Panc1 (cell line): ENCODE results near the gene NDUFC2. TPM values are rescaled to one million over a fixed set of nuclear protein-coding genes. Genes with fewer than 3 reads are reported as not detected.
A peak's percentile ranks its signal among the peaks of the same experiment; 100 is the strongest.

ENCODE experiments used
- ATAC-seq: fragments of 200-7000 bp; cut with Tn5 transposase; 2 replicates; pipeline ENCODE4 v1.9.1; 2020; ENCODE audit warnings: mild to moderate bottlenecking, moderate library complexity
- BruUV-seq: library from RNA; stranded (reverse); fragments of 400-500 nt; replicated peaks from 2 replicates; lab custom pipeline; 2021; lab: Mats Ljungman, UMichigan
- CTCF ChIA-PET: fragments of 300-600 bp; sonication (Branson Sonifier 250); formaldehyde crosslinking; loops from one replicate; lab custom pipeline; 2022; ENCODE audit warnings: antibody characterized with exemption; lab: Charles Lee
- POLR2A ChIA-PET: fragments of 300-600 bp; sonication (Branson Sonifier 250); formaldehyde crosslinking; loops from one replicate; lab custom pipeline; 2022; ENCODE audit warnings: antibody characterized with exemption; lab: Charles Lee
- DNase-seq: peaks from one replicate; pipeline ENCODE4 v3.0.0-alpha.2; 2010; ENCODE audit warnings: low read depth, low spot score
- H3K27ac ChIP-seq: 2 replicates; pipeline ENCODE4 v1.5.1; 2011; ENCODE audit warnings: mild to moderate bottlenecking, low read length, inconsistent platforms
- H3K27me3 ChIP-seq: fragments of 200-500 bp; sonication (Bioruptor generic); 2 replicates; pipeline ENCODE4 v1.6.0; 2014; ENCODE audit warnings: low read length, inconsistent platforms; ENCODE audit not compliant: control insufficient read depth, insufficient read depth
- H3K36me3 ChIP-seq: fragments of 200-500 bp; sonication (Bioruptor generic); 2 replicates; pipeline ENCODE4 v1.5.1; 2014; ENCODE audit warnings: inconsistent platforms, mild to moderate bottlenecking, low read length, moderate library complexity; ENCODE audit not compliant: control insufficient read depth, insufficient read depth
- H3K4me1 ChIP-seq: 2 replicates; pipeline ENCODE4 v1.5.1; 2011; ENCODE audit warnings: inconsistent platforms, mild to moderate bottlenecking, low read length, moderate library complexity; ENCODE audit not compliant: control insufficient read depth, insufficient read depth
- H3K4me3 ChIP-seq, 2 experiments: 2 replicates each; pipeline ENCODE4 v1.5.1; 2011 to 2012; ENCODE audit warnings: low read depth in 2 of 2, low read length in 2 of 2, mild to moderate bottlenecking in 2 of 2, inconsistent platforms in 1 of 2, moderate library complexity in 1 of 2
- H3K9me3 ChIP-seq: fragments of 200-500 bp; sonication (Bioruptor generic); 2 replicates; pipeline ENCODE4 v1.5.1; 2014; ENCODE audit warnings: low read depth, mild to moderate bottlenecking, inconsistent platforms, low read length, moderate library complexity; ENCODE audit not compliant: control insufficient read depth, insufficient read depth
- POLR2AphosphoS5 ChIP-seq: IDR thresholded peaks from 2 replicates; pipeline ENCODE4 v1.6.1; 2012; ENCODE audit warnings: mild to moderate bottlenecking, low read depth, low read length, moderate library complexity
- REST ChIP-seq, 2 experiments: IDR thresholded peaks; 2 replicates each; pipeline ENCODE4 v1.6.1; 2011 to 2012; ENCODE audit warnings: low read depth in 2 of 2, control low read depth in 1 of 2, low read length in 1 of 2, mild to moderate bottlenecking in 1 of 2, moderate library complexity in 1 of 2; ENCODE audit not compliant: insufficient read depth in 1 of 2
- SIN3A ChIP-seq: IDR thresholded peaks from 2 replicates; pipeline ENCODE4 v1.6.1; 2012; ENCODE audit warnings: low read depth, mild to moderate bottlenecking, low read length, moderate library complexity, borderline replicate concordance; ENCODE audit not compliant: insufficient read depth
- TCF7L2 ChIP-seq: IDR thresholded peaks from 2 replicates; pipeline ENCODE4 v1.6.1; 2011; ENCODE audit warnings: mild to moderate bottlenecking, low read depth, low read length, inconsistent platforms
- in situ Hi-C: cut with HindIII; loops from 2 replicates; pipeline ENCODE4 v1.10.0; 2016; ENCODE audit warnings: low sequenced_read_pairs, low pct_unique_long_range_greater_than_20kb
- intact Hi-C: fragments of 100-400 bp; cut with micrococcal nuclease; formaldehyde crosslinking; loops from one replicate; pipeline ENCODE4 v1.10.0; 2022; ENCODE audit not compliant: unreplicated experiment
- total RNA-seq: library from RNA; stranded (reverse); gene quantifications from one replicate; pipeline ENCODE4 v1.2.1, GENCODE V29; 2021; ENCODE audit not compliant: unreplicated experiment
- TF ChIP-seq, protein P1 (sequence below): fragments of 450-650 bp; IDR thresholded peaks from 2 replicates; pipeline ENCODE4 v1.5.1; 2017; ENCODE audit warnings: mild to moderate bottlenecking

The NDUFC2 gene
- total RNA-seq, 1 experiment from 2014 or later = 308 TPM

DNA sequence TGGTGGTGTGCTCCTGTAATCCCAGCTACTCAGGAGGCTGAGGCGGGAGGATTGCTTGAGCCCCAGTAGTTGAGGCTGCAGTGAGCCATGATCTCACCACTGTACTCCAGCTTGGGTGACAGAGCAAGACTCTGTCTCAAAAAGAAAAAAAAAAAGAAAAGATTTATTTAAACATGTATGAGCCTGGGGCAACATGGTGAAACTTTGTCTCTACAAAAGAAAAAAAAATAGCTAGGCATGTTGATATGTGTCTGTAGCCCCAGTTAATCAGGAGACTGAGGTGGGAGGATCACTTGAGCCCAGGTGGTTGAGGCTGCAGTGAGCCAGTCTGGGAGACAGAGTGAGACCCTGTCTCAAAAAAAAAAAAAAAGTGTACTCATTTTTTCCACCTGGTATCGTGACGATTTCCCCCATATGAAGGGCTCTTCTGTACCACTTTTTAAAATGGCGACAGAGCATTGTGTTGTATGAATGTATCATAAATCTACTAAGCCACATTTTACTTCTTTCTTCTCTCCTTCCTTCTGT, 40.2 kb downstream of the NDUFC2 start:
- in situ Hi-C loops = no loop called here
- no TSS peak for BruUV-seq
- Histone ChIP-seq H3K4me1 (peaks cover 10% of the 10 kb centered on the region), H3K36me3 (no peaks in the 10 kb centered on the region), H3K27ac (peak overlapping the region; percentile 81), H3K4me3 (no peak overlapping the region), H3K27me3 (no peaks in the 10 kb centered on the region), H3K9me3 (no peaks in the 10 kb centered on the region)
- ChIA-PET CTCF (no interaction called here), POLR2A (interaction anchor here (0.6 kb wide), 1 partner anchor 494 kb away, joined by 6 read pairs; no protein-coding TSS in a partner anchor)
- TF ChIP-seq TCF7L2 (no peak), SIN3A (no peak), REST (IDR thresholded peaks at IDR 0.05; ENCODE audit: insufficient read depth in 1 of 2, low read depth in 2 of 2, low read length in 1 of 2) (no peak), POLR2AphosphoS5 (no peak)
- TF ChIP-seq, protein P1, sequence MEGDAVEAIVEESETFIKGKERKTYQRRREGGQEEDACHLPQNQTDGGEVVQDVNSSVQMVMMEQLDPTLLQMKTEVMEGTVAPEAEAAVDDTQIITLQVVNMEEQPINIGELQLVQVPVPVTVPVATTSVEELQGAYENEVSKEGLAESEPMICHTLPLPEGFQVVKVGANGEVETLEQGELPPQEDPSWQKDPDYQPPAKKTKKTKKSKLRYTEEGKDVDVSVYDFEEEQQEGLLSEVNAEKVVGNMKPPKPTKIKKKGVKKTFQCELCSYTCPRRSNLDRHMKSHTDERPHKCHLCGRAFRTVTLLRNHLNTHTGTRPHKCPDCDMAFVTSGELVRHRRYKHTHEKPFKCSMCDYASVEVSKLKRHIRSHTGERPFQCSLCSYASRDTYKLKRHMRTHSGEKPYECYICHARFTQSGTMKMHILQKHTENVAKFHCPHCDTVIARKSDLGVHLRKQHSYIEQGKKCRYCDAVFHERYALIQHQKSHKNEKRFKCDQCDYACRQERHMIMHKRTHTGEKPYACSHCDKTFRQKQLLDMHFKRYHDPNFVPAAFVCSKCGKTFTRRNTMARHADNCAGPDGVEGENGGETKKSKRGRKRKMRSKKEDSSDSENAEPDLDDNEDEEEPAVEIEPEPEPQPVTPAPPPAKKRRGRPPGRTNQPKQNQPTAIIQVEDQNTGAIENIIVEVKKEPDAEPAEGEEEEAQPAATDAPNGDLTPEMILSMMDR = no peak
- intact Hi-C loops = no loop called here
- ATAC-seq (no peak), DNase-seq (no peak)

- DNase-seq = no peak
- Histone ChIP-seq H3K36me3 (no peaks in the 10 kb centered on the region), H3K4me1 (peaks cover 10% of the 10 kb centered on the region), H3K27ac (no peak overlapping the region), H3K9me3 (no peaks in the 10 kb centered on the region), H3K27me3 (no peaks in the 10 kb centered on the region), H3K4me3 (no peak overlapping the region)
- in situ Hi-C loops (no loop called here), intact Hi-C loops (no loop called here)
- no peak for ATAC-seq
- BruUV-seq = no TSS peak
- CTCF ChIA-PET = no interaction called here
- TF ChIP-seq TCF7L2 (no peak), REST (IDR thresholded peaks at IDR 0.05; ENCODE audit: insufficient read depth in 1 of 2, low read depth in 2 of 2, low read length in 1 of 2) (no peak), SIN3A (no peak), POLR2AphosphoS5 (no peak)
- TF ChIP-seq, protein P1 = no peak
- POLR2A ChIA-PET = no interaction called here
These were observed 40.9 kb downstream of the NDUFC2 start for GRCh38 chr11:78038697-78039313.
